ENCODE data around the gene LRP8.

- TF ChIP-seq, protein P1, sequence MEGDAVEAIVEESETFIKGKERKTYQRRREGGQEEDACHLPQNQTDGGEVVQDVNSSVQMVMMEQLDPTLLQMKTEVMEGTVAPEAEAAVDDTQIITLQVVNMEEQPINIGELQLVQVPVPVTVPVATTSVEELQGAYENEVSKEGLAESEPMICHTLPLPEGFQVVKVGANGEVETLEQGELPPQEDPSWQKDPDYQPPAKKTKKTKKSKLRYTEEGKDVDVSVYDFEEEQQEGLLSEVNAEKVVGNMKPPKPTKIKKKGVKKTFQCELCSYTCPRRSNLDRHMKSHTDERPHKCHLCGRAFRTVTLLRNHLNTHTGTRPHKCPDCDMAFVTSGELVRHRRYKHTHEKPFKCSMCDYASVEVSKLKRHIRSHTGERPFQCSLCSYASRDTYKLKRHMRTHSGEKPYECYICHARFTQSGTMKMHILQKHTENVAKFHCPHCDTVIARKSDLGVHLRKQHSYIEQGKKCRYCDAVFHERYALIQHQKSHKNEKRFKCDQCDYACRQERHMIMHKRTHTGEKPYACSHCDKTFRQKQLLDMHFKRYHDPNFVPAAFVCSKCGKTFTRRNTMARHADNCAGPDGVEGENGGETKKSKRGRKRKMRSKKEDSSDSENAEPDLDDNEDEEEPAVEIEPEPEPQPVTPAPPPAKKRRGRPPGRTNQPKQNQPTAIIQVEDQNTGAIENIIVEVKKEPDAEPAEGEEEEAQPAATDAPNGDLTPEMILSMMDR (IDR thresholded peaks at IDR 0.05; ENCODE audit: low read depth, low read length): no peak
- TF ChIP-seq, protein P2, sequence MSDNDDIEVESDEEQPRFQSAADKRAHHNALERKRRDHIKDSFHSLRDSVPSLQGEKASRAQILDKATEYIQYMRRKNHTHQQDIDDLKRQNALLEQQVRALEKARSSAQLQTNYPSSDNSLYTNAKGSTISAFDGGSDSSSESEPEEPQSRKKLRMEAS (IDR thresholded peaks at IDR 0.05; ENCODE audit: low read depth, low read length): no peak
- no peak for TF ChIP-seq POLR2A (IDR thresholded peaks at IDR 0.05; ENCODE audit: extremely low read depth, insufficient read length)
Observed at GRCh38 chr1:53321776-53322602, 5.9 kb downstream of the LRP8 start.
